A673 (cell line): ENCODE measurements around the gene PLEKHH2.

Experiments used
- EZH2 ChIP-seq: fragments of 200-600 bp; sonication (generic); IDR thresholded peaks from 2 replicates; pipeline ENCODE4 v1.6.1; 2017; ENCODE audit warnings: borderline replicate concordance, low read depth, mild to moderate bottlenecking, mixed read lengths, antibody characterized with exemption, low read length; ENCODE audit not compliant: poor library complexity, severe bottlenecking
- TF ChIP-seq, protein P1 (sequence below): fragments of 300-800, 200-600 bp; sonication (generic); conservative IDR thresholded peaks from 2 replicates; pipeline ENCODE4 v1.5.1; 2017; ENCODE audit warnings: low read depth, mild to moderate bottlenecking, antibody characterized with exemption, low read length, moderate library complexity, mixed read lengths

DNA sequence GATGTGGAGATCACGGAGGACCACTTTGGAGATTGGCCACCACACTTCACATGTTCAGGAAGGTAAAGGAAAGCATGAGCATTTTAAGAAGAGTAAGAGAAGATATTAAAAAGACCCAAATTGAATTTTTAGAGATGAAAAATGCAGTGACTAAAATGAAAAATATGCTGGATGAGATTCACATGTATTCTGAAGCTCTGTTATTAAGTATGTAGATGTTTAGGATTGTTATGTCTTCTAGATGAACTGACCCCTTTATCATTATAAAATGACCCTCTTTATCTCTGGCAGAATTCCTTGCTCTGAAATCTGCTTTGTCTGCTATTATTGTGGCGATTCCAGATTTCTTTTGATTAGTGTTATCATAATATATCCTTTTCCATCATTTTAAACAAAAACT, 100.8 kb downstream of the PLEKHH2 start:
- TF ChIP-seq, protein P1, sequence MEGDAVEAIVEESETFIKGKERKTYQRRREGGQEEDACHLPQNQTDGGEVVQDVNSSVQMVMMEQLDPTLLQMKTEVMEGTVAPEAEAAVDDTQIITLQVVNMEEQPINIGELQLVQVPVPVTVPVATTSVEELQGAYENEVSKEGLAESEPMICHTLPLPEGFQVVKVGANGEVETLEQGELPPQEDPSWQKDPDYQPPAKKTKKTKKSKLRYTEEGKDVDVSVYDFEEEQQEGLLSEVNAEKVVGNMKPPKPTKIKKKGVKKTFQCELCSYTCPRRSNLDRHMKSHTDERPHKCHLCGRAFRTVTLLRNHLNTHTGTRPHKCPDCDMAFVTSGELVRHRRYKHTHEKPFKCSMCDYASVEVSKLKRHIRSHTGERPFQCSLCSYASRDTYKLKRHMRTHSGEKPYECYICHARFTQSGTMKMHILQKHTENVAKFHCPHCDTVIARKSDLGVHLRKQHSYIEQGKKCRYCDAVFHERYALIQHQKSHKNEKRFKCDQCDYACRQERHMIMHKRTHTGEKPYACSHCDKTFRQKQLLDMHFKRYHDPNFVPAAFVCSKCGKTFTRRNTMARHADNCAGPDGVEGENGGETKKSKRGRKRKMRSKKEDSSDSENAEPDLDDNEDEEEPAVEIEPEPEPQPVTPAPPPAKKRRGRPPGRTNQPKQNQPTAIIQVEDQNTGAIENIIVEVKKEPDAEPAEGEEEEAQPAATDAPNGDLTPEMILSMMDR: no peak
- TF ChIP-seq EZH2: no peak
